Mononuclear cell (primary cell): Measurements from ENCODE around the gene EXOC3L4. TPM values are rescaled to one million over a fixed set of nuclear protein-coding genes. Genes with fewer than 3 reads are reported as not detected.

Source experiments
- H3K27me3 ChIP-seq: 2 replicates; pipeline ENCODE4 v1.6.0; 2011; ENCODE audit warnings: low read length, control low read depth; ENCODE audit not compliant: insufficient read depth
- H3K4me1 ChIP-seq: 2 replicates; pipeline ENCODE4 v1.5.1; 2011; ENCODE audit warnings: mild to moderate bottlenecking, low read length, control low read depth; ENCODE audit not compliant: insufficient read depth
- H3K4me3 ChIP-seq: 2 replicates; pipeline ENCODE4 v1.5.1; 2011; ENCODE audit warnings: mild to moderate bottlenecking, low read length, moderate library complexity
- H3K9me3 ChIP-seq: 2 replicates; pipeline ENCODE4 v1.5.1; 2011; ENCODE audit warnings: low read depth, mild to moderate bottlenecking, control low read depth, low read length
- total RNA-seq: library from RNA; depleted of rRNA; stranded (reverse); fragments of >200 nt; gene quantifications from one replicate; pipeline ENCODE4 v1.2.3, GENCODE V29; 2012

The EXOC3L4 gene
- total RNA-seq, 1 donor, result not detected

DNA sequence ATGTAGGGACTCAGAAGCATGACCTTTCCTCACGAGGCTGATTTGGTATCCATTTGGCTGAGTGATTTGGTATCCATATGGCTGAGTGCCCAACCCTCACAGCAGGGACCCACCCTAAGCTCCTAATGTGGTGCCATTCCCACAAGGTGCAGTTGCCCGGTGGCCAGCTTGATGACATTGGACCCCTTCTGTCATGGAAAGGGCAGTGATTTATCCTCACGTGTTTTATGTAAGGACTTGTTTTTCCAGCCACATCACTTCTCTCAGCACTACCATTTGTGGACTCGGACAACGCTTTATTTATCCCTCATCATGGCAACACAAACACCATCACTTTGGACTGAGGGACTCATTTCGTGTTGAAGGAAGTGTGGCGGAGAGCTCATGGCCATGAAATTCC, 28.7 kb upstream of the EXOC3L4 start:
- Histone ChIP-seq H3K9me3 (no peaks in the 10 kb centered on the region), H3K4me1 (no peaks in the 10 kb centered on the region), H3K4me3 (no peak overlapping the region), H3K27me3 (peaks cover 2% of the 10 kb centered on the region)

DNA sequence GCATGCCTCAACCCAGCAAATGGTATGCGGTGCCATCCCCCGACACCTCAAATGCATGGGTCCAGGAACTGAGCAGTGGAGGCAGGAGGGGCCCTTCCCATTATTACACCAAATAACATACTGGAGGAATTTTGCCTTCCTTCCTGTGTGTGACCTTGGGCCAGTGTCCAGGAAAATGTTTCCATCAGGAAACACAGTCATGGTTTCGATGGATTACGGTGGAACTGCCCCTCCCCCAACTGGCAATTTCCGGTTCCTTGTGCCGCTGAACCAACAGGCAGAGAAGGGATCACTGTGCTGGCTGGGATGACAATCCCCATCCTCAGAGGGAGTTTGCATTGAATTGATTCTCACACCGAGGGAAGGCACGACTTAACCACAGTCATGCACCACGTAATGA, 28.1 kb upstream of the EXOC3L4 start:
- H3K4me1 ChIP-seq, result no peaks in the 10 kb centered on the region
- peaks cover 2% of the 10 kb centered on the region for H3K27me3 ChIP-seq
- H3K9me3 ChIP-seq, result no peaks in the 10 kb centered on the region
- no peak overlapping the region for H3K4me3 ChIP-seq

DNA sequence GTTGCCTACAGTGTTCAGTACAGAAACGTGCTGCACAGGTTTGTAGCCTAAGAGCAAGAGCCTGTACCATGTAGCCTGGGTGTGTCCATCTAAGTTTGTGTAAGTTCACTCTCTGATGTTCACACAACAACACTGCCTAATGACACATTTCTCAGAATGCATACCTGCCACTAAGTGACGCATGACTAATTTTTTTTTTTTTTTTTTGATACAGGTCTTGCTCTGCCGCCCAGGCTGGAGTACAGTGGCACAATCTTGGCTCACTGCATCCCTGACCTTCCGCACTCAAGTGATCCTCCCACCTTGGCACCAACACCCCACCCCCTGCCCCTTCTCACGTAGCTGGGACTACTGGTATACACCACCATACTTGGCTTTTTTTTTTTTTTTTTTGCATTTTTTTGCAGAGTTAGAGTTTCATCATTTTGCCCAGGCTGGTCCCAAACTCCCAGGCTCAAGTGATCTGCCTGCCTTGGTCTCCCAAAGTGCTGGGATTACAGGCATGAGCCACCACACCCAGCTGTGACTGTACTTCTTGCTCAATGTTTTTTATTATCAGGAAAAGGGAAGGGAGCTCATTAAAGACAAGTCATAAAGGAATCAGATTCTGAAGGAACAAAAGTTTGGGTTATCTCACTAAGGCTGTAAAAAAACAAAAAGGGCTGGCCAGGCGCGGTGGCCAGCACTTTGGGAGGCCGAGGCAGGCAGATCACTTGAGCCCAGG, 27.1 kb upstream of the EXOC3L4 start:
- no peaks in the 10 kb centered on the region for H3K4me1 ChIP-seq
- H3K27me3 ChIP-seq, result peaks cover 2% of the 10 kb centered on the region
- H3K4me3 ChIP-seq, result no peak overlapping the region
- H3K9me3 ChIP-seq, result no peaks in the 10 kb centered on the region

DNA sequence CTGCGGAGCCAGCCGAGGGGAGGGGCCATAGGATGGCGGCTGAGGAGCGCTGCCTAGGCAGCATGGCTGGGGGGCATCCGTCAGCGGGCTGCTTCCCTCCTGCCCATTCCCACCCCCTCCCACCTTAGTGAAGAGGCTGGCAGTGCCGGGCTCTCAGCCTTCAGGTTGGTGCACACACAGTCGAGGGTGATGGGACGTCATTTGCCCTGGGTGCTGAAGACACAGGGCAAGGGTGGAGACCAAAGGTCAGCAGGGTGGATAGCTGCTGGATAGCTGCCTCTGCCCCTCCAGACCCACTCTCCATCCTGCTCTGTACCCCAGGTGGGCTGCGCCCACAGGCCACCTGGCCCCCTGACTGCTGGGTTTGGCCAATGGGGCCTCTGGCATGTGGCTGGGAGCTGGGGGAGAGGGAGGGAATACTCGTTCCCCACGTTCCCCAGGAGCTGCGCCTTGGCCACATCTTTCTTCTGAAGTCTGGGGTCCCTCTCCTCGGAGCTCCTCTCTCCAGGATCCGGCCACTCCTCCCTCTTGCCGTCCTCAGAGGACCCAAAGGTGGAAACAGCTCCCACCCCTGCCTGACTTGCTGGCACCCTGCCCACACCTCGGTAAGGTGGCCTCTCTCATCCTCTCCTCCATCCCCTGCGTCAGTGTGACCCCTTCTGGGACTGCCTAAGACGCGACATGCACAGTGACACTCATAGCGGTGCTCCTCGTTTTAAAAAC, 26.0 kb upstream of the EXOC3L4 start:
- H3K9me3 ChIP-seq, result no peaks in the 10 kb centered on the region
- H3K27me3 ChIP-seq, result peaks cover 2% of the 10 kb centered on the region
- H3K4me1 ChIP-seq, result no peaks in the 10 kb centered on the region
- H3K4me3 ChIP-seq, result no peak overlapping the region

DNA sequence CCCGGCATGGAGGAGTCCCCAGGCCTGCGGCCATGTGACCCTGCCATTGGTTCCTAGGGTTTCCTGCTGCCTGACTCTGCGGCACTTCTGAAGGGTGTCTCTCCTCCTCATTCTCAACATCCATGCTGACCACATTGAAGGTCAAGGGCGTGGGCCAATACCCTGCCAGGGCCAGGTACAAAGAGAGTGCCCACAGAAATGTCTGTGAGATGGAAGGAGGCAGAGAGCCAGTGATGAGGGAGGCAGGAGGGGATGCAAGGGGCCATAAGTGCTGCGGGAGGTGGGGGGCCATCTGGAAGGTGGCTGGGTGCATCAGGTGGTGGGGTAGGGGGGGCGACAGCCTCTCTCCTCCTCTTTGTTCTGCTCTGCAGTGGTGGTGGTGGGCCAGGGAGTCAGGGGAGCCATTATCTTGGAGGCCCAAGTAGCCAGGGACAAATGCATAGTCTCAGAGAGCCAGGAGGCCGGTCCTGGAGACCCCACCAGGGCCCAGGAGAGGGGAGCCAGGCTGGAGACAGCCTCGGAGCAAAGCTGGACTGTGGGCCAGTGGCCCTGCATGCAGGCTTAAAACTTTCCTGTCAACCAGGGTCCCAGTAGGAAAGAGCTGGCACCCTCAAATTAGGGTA, 24.2 kb upstream of the EXOC3L4 start:
- Histone ChIP-seq H3K4me1 (peaks cover 4% of the 10 kb centered on the region), H3K27me3 (peaks cover 2% of the 10 kb centered on the region), H3K9me3 (no peaks in the 10 kb centered on the region), H3K4me3 (no peak overlapping the region)

DNA sequence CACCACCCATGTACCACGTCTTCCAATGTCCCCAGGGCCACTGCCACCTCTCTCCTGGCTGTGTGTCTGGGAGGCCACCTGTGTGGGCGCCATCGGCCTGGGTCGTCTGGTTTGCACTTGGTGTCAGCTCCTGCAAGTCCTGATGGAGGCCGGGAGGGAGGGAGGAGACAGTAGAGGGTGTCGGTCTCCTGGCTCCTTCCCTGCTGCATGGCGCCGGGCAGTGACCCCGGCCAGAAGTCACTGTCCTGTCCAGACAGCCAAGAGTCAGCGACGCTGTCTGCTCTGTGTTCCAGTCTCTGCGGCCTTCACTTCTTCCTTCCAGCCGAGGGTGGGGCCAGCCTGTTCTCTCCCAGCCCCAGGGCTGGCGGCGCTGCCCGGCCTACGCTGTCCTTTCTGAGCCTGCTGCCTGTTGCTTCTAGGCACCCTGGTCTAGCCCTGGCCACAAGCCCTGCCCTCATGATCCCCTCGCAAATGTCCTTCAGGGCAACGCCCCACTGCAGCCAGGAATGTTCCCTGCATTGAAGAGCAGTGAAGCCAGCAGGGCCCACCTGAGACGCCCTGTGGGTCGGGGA, 23.5 kb upstream of the EXOC3L4 start:
- no peaks in the 10 kb centered on the region for H3K9me3 ChIP-seq
- no peak overlapping the region for H3K4me3 ChIP-seq
- peaks cover 10% of the 10 kb centered on the region for H3K4me1 ChIP-seq
- H3K27me3 ChIP-seq, result peaks cover 2% of the 10 kb centered on the region

DNA sequence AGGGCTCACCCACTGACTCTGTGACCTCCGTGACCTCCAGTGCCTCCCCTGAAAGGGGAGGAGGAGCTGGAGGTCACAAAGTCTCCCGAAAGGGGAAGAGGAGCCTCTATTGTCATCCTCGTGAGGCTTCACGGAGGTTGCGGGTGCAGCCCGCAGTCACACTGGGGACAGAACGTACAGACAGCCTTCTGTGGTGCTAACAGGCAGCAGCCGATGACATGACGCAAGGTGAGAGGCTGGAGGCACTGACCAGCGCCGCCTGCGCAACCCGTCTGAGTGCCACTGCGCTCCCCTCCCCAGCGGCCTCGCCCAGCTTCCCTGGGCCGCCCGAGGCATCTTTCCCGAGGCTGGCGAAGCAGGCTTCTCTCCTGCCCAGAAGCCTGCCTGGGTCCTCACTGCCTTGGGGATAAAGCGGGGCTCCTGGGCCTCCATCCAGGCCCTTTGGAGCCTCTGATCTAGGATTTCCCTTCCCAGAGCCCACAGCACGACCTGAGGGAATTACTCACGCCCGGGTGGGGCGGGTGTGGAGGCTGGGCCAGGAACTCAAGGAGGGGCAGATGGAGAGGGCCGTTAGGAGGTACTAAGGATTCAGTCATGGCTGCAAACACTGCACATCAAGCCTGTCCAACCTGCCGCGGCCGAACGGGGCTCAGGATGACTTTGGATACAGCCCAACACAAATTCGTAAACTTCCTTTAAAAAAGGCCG, 22.8 kb upstream of the EXOC3L4 start:
- no peaks in the 10 kb centered on the region for H3K9me3 ChIP-seq
- peaks cover 10% of the 10 kb centered on the region for H3K4me1 ChIP-seq
- peaks cover 2% of the 10 kb centered on the region for H3K27me3 ChIP-seq
- H3K4me3 ChIP-seq, result no peak overlapping the region

DNA sequence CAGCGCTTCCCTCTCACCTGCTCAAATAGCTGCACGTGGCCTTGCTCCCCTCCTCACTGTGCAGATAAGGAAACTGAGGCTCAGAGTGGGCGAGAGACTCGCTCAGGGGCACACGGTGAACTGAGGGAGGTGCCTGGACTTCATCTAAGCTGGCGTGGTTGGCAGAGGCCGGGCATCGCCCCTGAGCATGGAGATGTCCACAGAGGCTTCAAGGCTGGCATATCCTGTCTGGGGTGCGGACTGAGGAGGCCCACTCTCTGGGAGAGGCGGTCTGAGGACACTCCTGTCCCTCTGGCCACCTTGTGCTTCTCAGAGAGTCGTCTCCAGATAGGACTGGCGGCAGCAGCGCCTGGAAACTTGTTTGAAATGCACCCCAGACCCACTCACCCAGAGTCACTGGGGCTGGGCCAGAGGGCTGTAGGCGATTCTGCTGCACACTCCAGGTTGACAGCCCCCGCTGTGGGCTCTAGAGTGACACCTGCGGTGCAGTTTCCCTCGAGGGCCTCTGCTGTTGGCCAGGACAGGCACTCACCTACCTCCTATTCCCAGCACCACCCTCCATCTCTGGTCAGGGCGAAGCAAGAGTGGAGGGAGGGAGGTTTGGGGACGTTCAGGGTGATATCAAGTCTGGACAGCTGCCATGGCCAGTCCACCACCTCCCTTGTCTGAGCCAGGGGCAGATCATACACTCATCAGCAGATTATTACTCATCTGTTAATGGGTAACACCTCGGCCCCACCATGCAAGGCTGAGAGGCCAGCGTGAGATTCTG, 21.7 kb upstream of the EXOC3L4 start:
- no peak overlapping the region for H3K4me3 ChIP-seq
- H3K9me3 ChIP-seq, result no peaks in the 10 kb centered on the region
- H3K4me1 ChIP-seq, result peaks cover 10% of the 10 kb centered on the region
- peaks cover 2% of the 10 kb centered on the region for H3K27me3 ChIP-seq

DNA sequence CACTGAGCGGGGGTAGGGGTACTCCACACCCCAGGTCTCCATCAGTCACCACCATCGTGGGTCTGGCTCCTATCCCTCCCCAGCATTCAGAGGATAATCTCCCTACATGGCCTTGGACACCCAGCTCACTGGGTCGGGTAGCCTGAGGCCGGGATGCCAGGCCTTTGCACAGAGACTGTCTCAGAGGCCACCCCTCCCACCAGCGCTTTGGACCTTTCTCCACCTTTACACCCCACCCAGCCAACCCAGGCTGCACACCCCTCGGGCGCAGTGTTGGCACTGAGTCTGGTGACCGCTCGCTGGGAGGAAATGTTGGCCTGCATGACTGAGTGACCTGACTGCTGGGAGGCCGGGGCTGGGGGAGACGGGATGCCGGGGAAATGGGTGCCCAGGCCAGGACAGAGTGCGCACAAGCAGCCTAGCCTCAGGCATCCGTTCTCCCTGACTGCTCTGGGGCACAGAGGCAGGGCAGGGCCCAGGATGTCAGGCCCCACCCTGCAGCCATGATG, 21.1 kb upstream of the EXOC3L4 start:
- Histone ChIP-seq H3K9me3 (no peaks in the 10 kb centered on the region), H3K4me1 (peaks cover 10% of the 10 kb centered on the region), H3K27me3 (peaks cover 2% of the 10 kb centered on the region), H3K4me3 (no peak overlapping the region)

DNA sequence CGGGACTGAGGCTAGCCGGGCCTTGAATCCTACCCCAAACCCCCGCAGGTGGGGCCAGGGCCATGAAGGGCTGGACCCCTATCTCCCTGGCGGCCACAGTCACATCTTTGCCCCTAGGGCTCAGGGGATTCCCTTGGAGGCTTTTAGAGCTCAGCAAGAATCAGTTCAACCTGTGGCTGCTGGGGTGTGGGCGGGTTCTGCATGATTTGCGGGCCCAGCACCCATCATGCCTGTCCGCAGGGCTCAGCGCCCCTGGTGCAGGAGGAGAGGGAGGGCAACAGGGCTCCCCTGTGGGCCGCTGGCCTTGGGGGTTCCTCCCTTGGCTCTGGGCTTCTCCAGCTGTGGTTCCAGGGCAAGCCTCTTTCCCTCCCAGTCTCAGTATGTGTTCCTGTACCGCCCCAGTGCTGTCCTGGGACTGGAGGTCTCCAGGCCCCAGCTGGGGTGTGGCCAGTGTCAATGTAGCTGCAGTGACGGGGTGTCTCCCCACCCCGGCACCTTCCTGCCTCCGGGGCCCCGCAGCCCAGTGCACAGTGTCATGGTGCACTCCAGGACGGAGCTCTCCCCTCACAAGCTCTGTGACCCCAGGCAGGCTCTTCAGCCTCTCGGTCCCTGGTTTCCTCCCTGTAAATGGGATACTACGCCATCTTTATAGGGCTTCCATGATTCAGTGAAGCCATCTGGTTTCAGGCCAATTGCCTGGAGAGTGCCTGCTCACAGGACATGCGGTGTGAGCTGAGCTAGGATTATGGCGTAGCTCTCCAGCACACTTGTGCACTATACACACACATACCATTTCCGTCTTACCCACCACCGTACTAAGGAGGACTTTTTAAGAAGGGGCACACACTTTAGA, 20.4 kb upstream of the EXOC3L4 start:
- H3K4me3 ChIP-seq, result no peak overlapping the region
- H3K9me3 ChIP-seq, result no peaks in the 10 kb centered on the region
- H3K27me3 ChIP-seq, result peaks cover 2% of the 10 kb centered on the region
- H3K4me1 ChIP-seq, result peaks cover 10% of the 10 kb centered on the region

DNA sequence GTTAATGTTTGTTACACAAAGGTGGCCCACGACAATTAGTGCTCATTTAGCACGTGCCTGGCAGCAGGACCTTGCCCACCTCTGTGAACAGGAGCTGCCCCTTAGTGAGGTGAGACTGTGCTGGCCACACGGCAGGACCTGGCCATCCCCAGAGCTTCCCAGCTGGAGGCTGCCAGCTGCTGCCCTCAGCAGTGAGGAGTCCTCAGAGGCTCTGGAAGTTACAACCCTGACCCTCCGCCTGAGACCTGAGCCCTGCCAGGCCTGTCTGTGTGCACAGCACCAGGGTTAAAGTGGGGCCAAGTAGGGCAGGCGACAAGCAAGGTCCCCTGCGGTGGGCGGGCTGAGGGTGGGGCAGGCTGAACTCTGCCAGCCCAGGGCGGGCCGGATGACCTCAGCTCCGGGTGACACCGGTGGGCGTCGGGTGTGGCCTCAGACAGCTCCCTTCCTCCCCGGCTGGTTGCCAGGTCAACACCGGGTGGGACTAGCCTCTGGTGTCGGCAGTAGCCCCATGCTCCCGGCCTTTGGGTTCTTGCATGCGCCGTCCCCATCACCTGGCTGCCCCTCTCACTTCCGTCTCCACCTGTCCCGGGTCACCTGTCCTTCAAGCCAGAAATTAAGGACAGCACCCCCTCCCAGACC, 19.7 kb upstream of the EXOC3L4 start:
- Histone ChIP-seq H3K4me1 (peaks cover 10% of the 10 kb centered on the region), H3K4me3 (no peak overlapping the region), H3K27me3 (peaks cover 2% of the 10 kb centered on the region), H3K9me3 (no peaks in the 10 kb centered on the region)

DNA sequence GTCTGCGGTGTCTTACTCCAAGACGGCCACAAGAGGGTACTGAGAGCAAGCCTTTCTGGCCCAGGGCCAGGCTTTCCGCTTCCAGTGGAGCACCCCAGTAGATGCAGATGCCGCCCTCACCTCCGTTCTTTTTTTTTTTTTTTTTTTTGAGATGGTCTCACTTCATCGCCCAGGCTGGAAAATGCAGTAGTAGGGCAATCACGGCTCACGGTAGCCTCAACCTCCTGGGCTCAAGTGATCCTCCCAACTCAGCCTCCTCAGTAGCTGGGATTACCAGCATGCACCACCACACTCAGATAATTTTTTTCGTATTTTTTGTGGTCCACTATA, 16.1 kb upstream of the EXOC3L4 start:
- H3K27me3 ChIP-seq, result peaks cover 2% of the 10 kb centered on the region
- H3K9me3 ChIP-seq, result no peaks in the 10 kb centered on the region
- no peak overlapping the region for H3K4me3 ChIP-seq
- peaks cover 10% of the 10 kb centered on the region for H3K4me1 ChIP-seq

DNA sequence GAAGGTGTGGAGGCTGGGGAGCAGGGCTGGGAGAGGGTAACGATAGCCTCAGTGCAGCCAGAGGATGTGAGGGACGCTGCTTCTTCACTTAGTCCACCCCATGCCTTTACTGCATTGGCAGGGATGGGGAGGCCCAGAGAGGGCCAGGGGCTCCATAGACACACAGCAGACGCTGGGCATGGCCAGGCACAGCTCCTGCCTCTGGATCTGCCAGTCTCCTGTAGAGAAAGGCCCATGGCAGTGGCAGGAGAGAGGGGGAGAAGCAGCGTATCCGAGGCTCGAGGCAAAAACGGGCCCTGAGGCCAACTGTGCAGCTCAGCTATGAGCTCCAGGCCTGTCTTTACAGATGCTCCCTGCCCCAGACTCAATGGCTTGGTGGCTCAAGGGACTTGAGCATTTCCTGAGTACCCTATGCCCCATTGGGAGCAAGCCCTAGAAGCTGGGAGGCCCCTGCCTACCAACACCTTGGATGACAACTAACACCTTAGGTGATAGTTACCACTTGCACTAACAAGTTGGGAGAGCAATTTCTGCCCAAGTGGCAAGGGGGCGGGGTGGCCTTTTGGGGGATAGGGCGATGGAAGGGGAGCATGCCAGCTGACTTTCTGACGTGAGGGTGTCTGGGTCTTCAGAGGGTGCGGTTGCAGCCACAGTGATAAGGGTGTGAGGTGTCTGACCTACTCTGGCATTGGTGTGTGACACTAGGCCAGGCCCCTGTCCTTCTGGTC, 15.5 kb upstream of the EXOC3L4 start:
- Histone ChIP-seq H3K4me1 (peaks cover 10% of the 10 kb centered on the region), H3K27me3 (peaks cover 2% of the 10 kb centered on the region), H3K9me3 (no peaks in the 10 kb centered on the region), H3K4me3 (no peak overlapping the region)
